ENCODE measurements around the gene TNXB.
"Not testable (repeated sequence)": the region's sequence is repeated elsewhere in the genome, so short reads cannot be mapped to it uniquely, and the experiment has no call there.

DNA sequence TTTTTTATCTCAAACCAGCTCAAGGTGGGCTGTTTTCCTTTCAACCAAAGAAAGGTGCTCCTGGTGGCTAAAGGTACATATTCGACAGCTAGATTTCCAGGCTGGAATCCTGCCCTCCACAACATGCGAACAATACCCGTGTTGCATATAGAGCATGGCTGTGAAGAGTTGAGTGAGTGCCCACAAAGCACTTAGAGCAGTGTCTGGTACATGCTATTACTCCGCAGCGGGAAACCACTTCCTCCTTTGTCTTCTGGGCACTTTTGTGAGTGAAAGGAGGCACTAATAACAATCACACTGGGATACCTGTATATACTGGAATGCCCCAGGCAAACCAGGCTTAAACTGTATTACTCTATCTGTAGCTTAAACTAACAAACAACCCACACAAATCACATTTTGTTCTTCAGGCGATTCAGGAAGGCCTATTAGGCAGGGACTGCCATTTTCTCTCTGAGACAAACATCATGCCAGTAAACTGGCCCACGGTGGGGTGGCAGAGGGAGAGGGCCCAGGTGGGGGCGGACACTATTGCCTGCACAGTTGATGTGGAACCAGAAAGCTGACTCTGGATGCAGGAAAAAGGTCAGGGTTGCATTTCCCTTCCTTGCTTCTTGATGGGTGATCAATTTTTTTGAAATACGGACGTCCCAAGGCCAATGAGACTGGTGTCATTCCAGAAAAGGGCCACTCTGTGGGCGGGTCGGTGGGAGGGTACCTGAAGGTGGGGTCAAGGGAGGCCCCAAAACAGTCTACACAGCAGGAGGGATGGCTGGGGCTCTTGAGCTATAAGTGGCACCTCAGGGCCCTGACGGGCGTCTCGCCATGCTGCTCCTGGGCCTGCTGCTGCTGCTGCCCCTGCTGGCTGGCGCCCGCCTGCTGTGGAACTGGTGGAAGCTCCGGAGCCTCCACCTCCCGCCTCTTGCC lies 71.3 kb downstream of the TNXB start, which contains the start of gene CYP21A2:
- TF ChIP-seq EZH2phosphoT487, JUNB (IDR thresholded peaks at IDR 0.05; ENCODE audit: unreplicated experiment): not testable (repeated sequence)
